Thyroid gland (tissue), 4 donors: ENCODE data around the gene USP2. TPM values are rescaled to one million over a fixed set of nuclear protein-coding genes. Genes with fewer than 3 reads are reported as not detected.

Source experiments
- DNase-seq, 2 donors: peaks; one replicate each; pipeline ENCODE4 v3.0.0-alpha.2; 2019
- H3K27ac ChIP-seq, 3 donors: fragments of 200-600 bp; sonication (generic); 1 replicate in 2 of 3; 2 replicates in 1 of 3; pipeline ENCODE4 v1.5.1; 2016 to 2019; ENCODE audit warnings: mild to moderate bottlenecking in 1 of 3, moderate library complexity in 1 of 3
- H3K27me3 ChIP-seq: fragments of 200-600 bp; sonication (generic); one replicate; pipeline ENCODE4 v1.5.1; 2019
- H3K36me3 ChIP-seq, 2 donors: fragments of 200-600 bp; sonication (generic); one replicate each; pipeline ENCODE4 v1.5.1; 2016 to 2019
- H3K4me1 ChIP-seq, 2 donors: fragments of 200-600 bp; sonication (generic); one replicate each; pipeline ENCODE4 v1.5.1; 2017 to 2019
- H3K4me3 ChIP-seq, 3 donors: fragments of 200-600 bp; sonication (generic); replicated peaks in 1 of 3; 1 replicate in 2 of 3; 2 replicates in 1 of 3; pipeline ENCODE4 v1.5.1; 2016; ENCODE audit warnings: mild to moderate bottlenecking in 1 of 3
- H3K9me3 ChIP-seq: fragments of 200-600 bp; sonication (generic); one replicate; pipeline ENCODE4 v1.5.1; 2017
- POLR2A ChIP-seq, 2 donors: fragments of 450-650 bp; IDR thresholded peaks; one replicate each; pipeline ENCODE4 v1.6.1; 2017; ENCODE audit warnings: antibody characterized with exemption in 2 of 2, mild to moderate bottlenecking in 2 of 2, moderate library complexity in 1 of 2
- WGBS, 2 donors: methylation state at CpG; one replicate each; pipeline ENCODE4 v1.1.5; 2017; 5-methylcytosine and 5-hydroxymethylcytosine counted together
- intact Hi-C: fragments of 100-400 bp; cut with DNase I; formaldehyde crosslinking; loops from one replicate; pipeline ENCODE4 v1.15.1; 2023
- total RNA-seq, 4 donors: library from RNA; depleted of rRNA; stranded (reverse); fragments of >200 nt; gene quantifications; one replicate each; pipeline ENCODE4 v1.2.3, GENCODE V29; 2016
- TF ChIP-seq, protein P1 (sequence below), 6 experiments: fragments of 200-600 bp in 3 of 6; fragments of 450-650 bp in 3 of 6; sonication (generic) in 3 of 6; IDR thresholded peaks; one replicate each; pipeline ENCODE4 v1.5.1; 2016 to 2019; ENCODE audit warnings: antibody characterized with exemption in 6 of 6, mild to moderate bottlenecking in 2 of 6, inconsistent platforms in 1 of 6, moderate library complexity in 1 of 6

Gene USP2, protein sequence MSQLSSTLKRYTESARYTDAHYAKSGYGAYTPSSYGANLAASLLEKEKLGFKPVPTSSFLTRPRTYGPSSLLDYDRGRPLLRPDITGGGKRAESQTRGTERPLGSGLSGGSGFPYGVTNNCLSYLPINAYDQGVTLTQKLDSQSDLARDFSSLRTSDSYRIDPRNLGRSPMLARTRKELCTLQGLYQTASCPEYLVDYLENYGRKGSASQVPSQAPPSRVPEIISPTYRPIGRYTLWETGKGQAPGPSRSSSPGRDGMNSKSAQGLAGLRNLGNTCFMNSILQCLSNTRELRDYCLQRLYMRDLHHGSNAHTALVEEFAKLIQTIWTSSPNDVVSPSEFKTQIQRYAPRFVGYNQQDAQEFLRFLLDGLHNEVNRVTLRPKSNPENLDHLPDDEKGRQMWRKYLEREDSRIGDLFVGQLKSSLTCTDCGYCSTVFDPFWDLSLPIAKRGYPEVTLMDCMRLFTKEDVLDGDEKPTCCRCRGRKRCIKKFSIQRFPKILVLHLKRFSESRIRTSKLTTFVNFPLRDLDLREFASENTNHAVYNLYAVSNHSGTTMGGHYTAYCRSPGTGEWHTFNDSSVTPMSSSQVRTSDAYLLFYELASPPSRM
- 1 to 10 TPM; 2.0 to 5.3 (median 4.6) TPM for total RNA-seq

DNA sequence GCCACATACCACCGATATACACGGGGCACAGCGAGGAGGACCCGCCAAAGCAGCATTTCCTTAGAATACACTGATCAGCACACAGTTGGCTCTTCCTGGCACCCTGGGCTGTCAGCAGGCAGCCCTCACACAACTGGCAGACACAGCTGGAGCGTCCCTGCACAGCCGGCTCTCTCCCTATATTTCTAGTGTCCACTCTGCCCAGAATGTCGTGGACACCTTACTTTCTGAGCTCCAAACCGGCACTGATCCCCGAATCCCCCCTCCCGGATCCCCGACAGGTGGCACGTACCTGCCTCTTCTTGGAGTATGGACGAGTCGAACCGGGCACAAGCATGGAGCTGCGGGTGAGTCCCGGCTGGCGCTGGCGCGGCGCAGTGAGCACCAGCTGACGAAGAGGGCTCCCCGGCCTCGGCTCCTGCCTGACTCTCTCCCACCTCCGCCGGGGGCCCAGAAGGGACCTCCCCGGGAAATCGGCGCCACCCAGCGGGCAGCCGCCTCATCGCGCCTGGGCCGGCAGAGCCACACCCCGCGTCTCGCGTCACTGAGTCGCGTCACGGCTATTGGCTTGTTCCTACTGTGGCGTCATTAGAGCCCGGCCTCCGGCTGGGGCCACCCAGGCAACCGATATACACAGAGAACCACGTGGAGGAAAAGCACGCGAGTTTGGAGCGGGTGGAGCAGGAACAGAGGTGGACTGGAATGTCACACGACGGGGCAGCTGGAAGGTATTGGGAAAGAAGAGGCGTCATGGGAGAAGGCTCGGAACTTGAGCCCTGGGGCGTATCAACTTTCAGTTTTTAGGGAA, at the start of gene USP2:
Gene USP2, minus strand, starts transcription at position 510 of the 808 bp plus-strand sequence. CDS start 8,210 bp downstream, outside the sequence.
- intact Hi-C loops, result no loop called here

DNA sequence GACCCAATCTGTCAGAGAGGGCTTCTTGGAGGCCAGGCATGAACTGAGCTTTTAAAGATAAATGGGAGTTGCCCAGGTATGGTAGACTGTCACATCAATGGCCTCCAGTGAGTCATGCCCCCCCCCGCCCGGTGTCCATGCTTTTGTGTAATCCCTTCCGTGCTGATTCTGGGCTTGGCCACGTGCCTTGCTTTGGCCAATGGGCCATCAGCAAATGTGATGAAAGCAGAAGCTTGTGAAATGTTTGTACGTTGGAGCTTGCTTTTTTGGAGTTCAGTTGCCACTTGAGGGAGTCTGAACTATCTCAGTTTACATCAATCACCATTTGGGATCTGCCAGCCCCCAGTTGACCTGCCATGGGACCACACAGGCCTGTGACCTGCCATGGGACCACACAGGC, 45.8 kb upstream of the USP2 start:
- intact Hi-C loops, result no loop called here
- Histone ChIP-seq H3K4me3 (no peak overlapping the region), H3K27me3 (no peaks in the 10 kb centered on the region), H3K9me3 (no peaks in the 10 kb centered on the region), H3K27ac (no peak overlapping the region), H3K4me1 (peaks cover 7 to 11% of the 10 kb centered on the region in 2 donors), H3K36me3 (no peaks in the 10 kb centered on the region)
- WGBS, 2 donors, result 75 to 93% methylated on average over 5 of the region's 5 CpGs
- no peak for TF ChIP-seq POLR2A (IDR thresholded peaks at IDR 0.05)
- TF ChIP-seq, protein P1, sequence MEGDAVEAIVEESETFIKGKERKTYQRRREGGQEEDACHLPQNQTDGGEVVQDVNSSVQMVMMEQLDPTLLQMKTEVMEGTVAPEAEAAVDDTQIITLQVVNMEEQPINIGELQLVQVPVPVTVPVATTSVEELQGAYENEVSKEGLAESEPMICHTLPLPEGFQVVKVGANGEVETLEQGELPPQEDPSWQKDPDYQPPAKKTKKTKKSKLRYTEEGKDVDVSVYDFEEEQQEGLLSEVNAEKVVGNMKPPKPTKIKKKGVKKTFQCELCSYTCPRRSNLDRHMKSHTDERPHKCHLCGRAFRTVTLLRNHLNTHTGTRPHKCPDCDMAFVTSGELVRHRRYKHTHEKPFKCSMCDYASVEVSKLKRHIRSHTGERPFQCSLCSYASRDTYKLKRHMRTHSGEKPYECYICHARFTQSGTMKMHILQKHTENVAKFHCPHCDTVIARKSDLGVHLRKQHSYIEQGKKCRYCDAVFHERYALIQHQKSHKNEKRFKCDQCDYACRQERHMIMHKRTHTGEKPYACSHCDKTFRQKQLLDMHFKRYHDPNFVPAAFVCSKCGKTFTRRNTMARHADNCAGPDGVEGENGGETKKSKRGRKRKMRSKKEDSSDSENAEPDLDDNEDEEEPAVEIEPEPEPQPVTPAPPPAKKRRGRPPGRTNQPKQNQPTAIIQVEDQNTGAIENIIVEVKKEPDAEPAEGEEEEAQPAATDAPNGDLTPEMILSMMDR (IDR thresholded peaks at IDR 0.05), result no peak
- DNase-seq, result peak in 1 of 2 donors; percentile 10

More for the DNA sequence above, at the start of gene USP2:
- Histone ChIP-seq H3K36me3 (no peaks in the 10 kb centered on the region), H3K9me3 (no peaks in the 10 kb centered on the region), H3K27me3 (no peaks in the 10 kb centered on the region), H3K4me1 (peaks cover 20 to 22% of the 10 kb centered on the region in 2 donors), H3K4me3 (peak within 1 kb of the TSS; percentile 8 to 29 (median 22)), H3K27ac (peak within 1 kb of the TSS in 2 of 3 donors; percentile 60 to 63)
- peak in 1 of 2 donors; percentile 81 for TF ChIP-seq POLR2A (IDR thresholded peaks at IDR 0.05)
- TF ChIP-seq, protein P1 (IDR thresholded peaks at IDR 0.05), result peak; percentile 52 to 97 (median 88)
- DNase-seq, result peak; percentile 98 to 99
- WGBS, 2 donors, result 0 to 2% methylated on average over 14 to 27 of the region's 54 CpGs

DNA sequence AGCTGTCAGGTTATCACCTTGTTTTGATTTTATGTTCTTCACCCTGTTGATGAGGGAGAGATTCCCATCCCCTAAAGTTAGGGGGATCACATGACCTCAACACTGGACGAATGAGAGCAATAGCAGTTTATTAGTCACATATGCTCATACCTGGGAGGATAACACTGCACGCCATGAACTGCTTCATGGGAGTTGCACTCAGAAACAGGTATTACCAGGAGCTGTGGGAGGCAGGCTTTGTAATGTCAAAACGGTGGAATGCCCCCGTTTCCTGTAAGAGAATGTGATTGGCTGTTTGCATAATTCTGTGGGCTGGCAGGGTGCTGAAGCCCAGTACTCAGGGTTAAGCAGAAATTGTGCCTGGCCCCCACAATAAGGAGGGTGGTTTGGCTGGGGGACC, 44.7 kb upstream of the USP2 start:
- intact Hi-C loops, result no loop called here
- no peak overlapping the region for H3K4me3 ChIP-seq
- peaks cover 19 to 22% of the 10 kb centered on the region in 2 donors for H3K4me1 ChIP-seq
- H3K9me3 ChIP-seq, result no peaks in the 10 kb centered on the region
- H3K36me3 ChIP-seq, result no peaks in the 10 kb centered on the region
- DNase-seq, result no peak
- H3K27me3 ChIP-seq, result no peaks in the 10 kb centered on the region
- WGBS, 2 donors, result 73 to 78% methylated on average over 4 of the region's 4 CpGs
- H3K27ac ChIP-seq, result no peak overlapping the region
- TF ChIP-seq, protein P1 (IDR thresholded peaks at IDR 0.05), result no peak
- no peak for TF ChIP-seq POLR2A (IDR thresholded peaks at IDR 0.05)

DNA sequence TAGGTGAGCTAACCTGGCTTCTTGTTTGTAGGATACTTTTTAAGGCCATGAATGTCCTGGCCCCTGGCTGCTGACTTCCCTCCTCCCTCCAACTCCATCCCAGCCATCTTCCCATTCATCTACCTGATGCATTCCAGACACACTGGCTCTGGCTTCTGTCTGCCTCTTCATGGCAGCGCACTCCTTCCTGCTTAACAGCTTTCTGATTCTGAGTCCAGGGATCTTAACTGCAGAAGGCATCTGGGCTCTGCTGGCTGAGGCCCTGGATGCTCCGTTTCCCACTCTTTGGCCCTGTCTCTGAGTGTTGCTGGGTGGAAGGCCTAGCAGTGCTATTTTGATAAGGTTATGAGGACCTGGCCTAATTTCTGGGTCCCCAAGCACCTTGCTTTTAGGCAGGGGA, 43.3 kb upstream of the USP2 start:
- intact Hi-C loops, result no loop called here
- Histone ChIP-seq H3K36me3 (no peaks in the 10 kb centered on the region), H3K4me1 (peaks cover 31 to 36% of the 10 kb centered on the region in 2 donors), H3K27me3 (no peaks in the 10 kb centered on the region), H3K9me3 (no peaks in the 10 kb centered on the region), H3K27ac (no peak overlapping the region), H3K4me3 (no peak overlapping the region)
- TF ChIP-seq, protein P1 (IDR thresholded peaks at IDR 0.05), result no peak
- TF ChIP-seq POLR2A (IDR thresholded peaks at IDR 0.05), result no peak
- 95 to 97% methylated on average over 2 of the region's 2 CpGs for WGBS, 2 donors
- no peak for DNase-seq
